Natural killer cell (primary cell): ENCODE results near the gene C22orf39. TPM values are rescaled to one million over a fixed set of nuclear protein-coding genes. Genes with fewer than 3 reads are reported as not detected.

Experiments used
- ATAC-seq, 3 donors: fragments of 150-1000 bp in 2 of 3; fragments of 200-7000 bp in 1 of 3; cut with Tn5 transposase; 1 replicate in 1 of 3; 2 replicates in 2 of 3; pipeline ENCODE4 v1.10.0; 2021; ENCODE audit warnings: mild to moderate bottlenecking in 2 of 3, moderate library complexity in 2 of 3
- DNase-seq, 2 donors: peaks; one replicate each; pipeline versions ENCODE4 v3.0.0 to v3.0.0-alpha.2; 2013 to 2021; ENCODE audit warnings: mixed read lengths in 1 of 2
- H3K27ac ChIP-seq: one replicate; pipeline ENCODE4 v1.5.1; 2013; ENCODE audit warnings: mild to moderate bottlenecking, low read length
- H3K27me3 ChIP-seq: one replicate; pipeline ENCODE4 v1.6.1; 2013; ENCODE audit warnings: low read length; ENCODE audit not compliant: control insufficient read depth, insufficient read depth
- H3K36me3 ChIP-seq: one replicate; pipeline ENCODE4 v1.6.1; 2013; ENCODE audit warnings: low read length; ENCODE audit not compliant: control insufficient read depth, insufficient read depth
- H3K4me1 ChIP-seq: one replicate; pipeline ENCODE4 v1.6.1; 2013; ENCODE audit warnings: low read length; ENCODE audit not compliant: control insufficient read depth, insufficient read depth
- H3K4me3 ChIP-seq: one replicate; pipeline ENCODE4 v1.5.1; 2013; ENCODE audit warnings: low read length
- H3K9me3 ChIP-seq: one replicate; pipeline ENCODE4 v1.6.1; 2013; ENCODE audit warnings: low read length; ENCODE audit not compliant: control insufficient read depth, insufficient read depth
- H3K27ac Mint-ChIP-seq, 2 donors: one replicate each; pipeline ENCODE4 v1.8.0; 2022; ENCODE audit warnings: mild to moderate bottlenecking in 2 of 2, mixed read lengths in 2 of 2, moderate library complexity in 1 of 2
- H3K27me3 Mint-ChIP-seq, 2 donors: one replicate each; pipeline ENCODE4 v1.8.0; 2022; ENCODE audit warnings: low read depth in 2 of 2, mixed read lengths in 2 of 2
- H3K36me3 Mint-ChIP-seq: one replicate; pipeline ENCODE4 v1.8.0; 2022; ENCODE audit warnings: mixed read lengths
- H3K4me1 Mint-ChIP-seq, 2 donors: one replicate each; pipeline ENCODE4 v1.8.0; 2022; ENCODE audit warnings: mixed read lengths in 2 of 2
- H3K4me3 Mint-ChIP-seq: one replicate; pipeline ENCODE4 v1.8.0; 2022; ENCODE audit warnings: mild to moderate bottlenecking, moderate library complexity, mixed read lengths
- H3K9me3 Mint-ChIP-seq, 2 donors: one replicate each; pipeline ENCODE4 v1.8.0; 2022; ENCODE audit warnings: mixed read lengths in 2 of 2
- WGBS: methylation state at CpG from one replicate; pipeline ENCODE4 v1.1.7; 2013; ENCODE audit warnings: missing lambda C conversion rate; ENCODE audit not compliant: insufficient coverage; 5-methylcytosine and 5-hydroxymethylcytosine counted together
- intact Hi-C: fragments of 100-400 bp; cut with micrococcal nuclease; formaldehyde crosslinking; loops from one replicate; pipeline ENCODE4 v1.14.2; 2022
- total RNA-seq, 4 donors: library from RNA; stranded (reverse); fragments of 120-200 nt in 1 of 4; gene quantifications; one replicate each; pipeline versions ENCODE4 v1.2.3 to v1.2.4, GENCODE V29; 2013 to 2022
- TF ChIP-seq, protein P1 (sequence below): fragments of 200-600 bp; IDR thresholded peaks from one replicate; pipeline ENCODE4 v1.8.0; 2022; ENCODE audit warnings: antibody characterized with exemption

Gene C22orf39
- total RNA-seq, 3 donors from 2014 or later (not counting 1 experiment from before 2014, with no cell fraction given): 45.4 to 53.3 (median 50.2) TPM

DNA sequence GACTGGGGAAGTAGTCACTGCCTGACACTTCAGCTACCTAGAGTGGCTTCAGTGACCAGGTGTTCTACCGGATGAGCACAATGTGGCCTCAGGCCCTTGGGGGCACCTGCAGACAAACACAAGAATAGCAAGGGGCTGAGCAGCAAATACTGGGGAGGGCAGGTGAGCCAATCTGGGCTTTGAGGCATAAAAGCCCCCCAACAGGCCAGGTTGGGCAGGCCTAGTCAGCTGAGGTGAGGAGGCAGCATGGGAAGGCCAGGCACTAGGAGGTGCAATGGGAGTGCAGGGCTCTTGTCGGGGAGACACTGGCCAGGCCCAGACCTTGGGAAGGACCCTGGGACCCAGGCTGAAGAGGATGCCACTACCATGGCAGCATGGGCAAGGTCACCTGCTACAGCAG lies 22.5 kb upstream of the C22orf39 start:
- Mint-ChIP-seq H3K4me3 (no peak overlapping the region), H3K27ac (no peak overlapping the region), H3K9me3 (no peaks in the 10 kb centered on the region), H3K4me1 (peaks cover 0 to 12% of the 10 kb centered on the region in 2 donors), H3K27me3 (no peaks in the 10 kb centered on the region), H3K36me3 (peaks cover 7% of the 10 kb centered on the region)
- no peak overlapping the region for H3K4me3 ChIP-seq
- peaks cover 91% of the 10 kb centered on the region for H3K36me3 ChIP-seq
- intact Hi-C loops: loop anchor here (10.0 kb wide), 1 partner anchor 175 kb away; the partner anchor contains the start of gene CLTCL1
- no peak for DNase-seq
- H3K27ac ChIP-seq: no peak overlapping the region
- H3K9me3 ChIP-seq: no peaks in the 10 kb centered on the region
- no peaks in the 10 kb centered on the region for H3K27me3 ChIP-seq
- 98% methylated on average over 2 of the region's 2 CpGs for WGBS
- ATAC-seq: no peak
- TF ChIP-seq, protein P1, sequence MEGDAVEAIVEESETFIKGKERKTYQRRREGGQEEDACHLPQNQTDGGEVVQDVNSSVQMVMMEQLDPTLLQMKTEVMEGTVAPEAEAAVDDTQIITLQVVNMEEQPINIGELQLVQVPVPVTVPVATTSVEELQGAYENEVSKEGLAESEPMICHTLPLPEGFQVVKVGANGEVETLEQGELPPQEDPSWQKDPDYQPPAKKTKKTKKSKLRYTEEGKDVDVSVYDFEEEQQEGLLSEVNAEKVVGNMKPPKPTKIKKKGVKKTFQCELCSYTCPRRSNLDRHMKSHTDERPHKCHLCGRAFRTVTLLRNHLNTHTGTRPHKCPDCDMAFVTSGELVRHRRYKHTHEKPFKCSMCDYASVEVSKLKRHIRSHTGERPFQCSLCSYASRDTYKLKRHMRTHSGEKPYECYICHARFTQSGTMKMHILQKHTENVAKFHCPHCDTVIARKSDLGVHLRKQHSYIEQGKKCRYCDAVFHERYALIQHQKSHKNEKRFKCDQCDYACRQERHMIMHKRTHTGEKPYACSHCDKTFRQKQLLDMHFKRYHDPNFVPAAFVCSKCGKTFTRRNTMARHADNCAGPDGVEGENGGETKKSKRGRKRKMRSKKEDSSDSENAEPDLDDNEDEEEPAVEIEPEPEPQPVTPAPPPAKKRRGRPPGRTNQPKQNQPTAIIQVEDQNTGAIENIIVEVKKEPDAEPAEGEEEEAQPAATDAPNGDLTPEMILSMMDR: no peak
- no peaks in the 10 kb centered on the region for H3K4me1 ChIP-seq

DNA sequence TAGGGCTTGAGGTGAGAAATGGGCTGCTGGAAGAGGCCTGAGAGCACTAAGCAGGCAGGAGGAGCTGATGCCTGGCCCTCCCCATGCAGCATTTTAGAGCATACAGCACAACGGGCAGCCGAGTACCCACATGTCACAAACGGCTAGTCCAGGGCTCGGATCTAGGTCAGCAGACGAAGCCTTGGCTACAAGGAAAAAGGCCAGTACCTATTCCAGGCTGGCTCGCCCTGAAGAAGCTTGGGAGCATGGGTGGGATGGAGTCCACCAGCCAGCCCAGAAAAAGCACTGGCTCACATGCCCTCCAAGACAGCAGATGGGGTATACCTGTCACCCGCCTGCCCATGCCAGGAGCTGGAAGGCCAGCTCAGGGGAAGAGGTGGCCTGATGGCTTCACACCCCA lies 21.9 kb upstream of the C22orf39 start:
- Histone ChIP-seq H3K27me3 (no peaks in the 10 kb centered on the region), H3K27ac (no peak overlapping the region), H3K9me3 (no peaks in the 10 kb centered on the region), H3K4me1 (no peaks in the 10 kb centered on the region), H3K36me3 (peaks cover 92% of the 10 kb centered on the region), H3K4me3 (no peak overlapping the region)
- 99% methylated on average over 7 of the region's 7 CpGs for WGBS
- Mint-ChIP-seq H3K27ac (no peak overlapping the region), H3K36me3 (peaks cover 7% of the 10 kb centered on the region), H3K4me1 (peaks cover 0 to 12% of the 10 kb centered on the region in 2 donors), H3K9me3 (no peaks in the 10 kb centered on the region), H3K27me3 (no peaks in the 10 kb centered on the region), H3K4me3 (no peak overlapping the region)
- intact Hi-C loops: no loop called here
- TF ChIP-seq, protein P1: no peak
- ATAC-seq (no peak), DNase-seq (no peak)

DNA sequence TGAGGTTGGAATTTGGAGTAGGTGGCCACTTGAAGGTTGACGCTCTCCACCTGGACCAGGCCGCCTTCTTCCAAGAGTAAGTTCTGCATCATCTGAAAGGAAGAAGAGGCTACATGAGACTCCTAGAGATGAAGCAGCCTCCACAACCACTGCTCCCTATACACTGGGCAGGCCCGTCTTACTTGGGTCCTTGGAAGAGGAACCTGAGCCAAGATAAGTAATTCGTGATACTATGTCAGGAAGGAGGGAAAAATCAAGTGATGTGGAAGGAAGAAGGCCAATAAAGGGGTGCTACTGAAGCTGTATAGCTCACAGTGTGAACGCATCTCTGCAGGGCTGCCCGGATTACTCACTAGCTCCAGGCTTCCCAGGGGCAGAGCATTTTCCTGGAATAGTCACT lies 20.4 kb upstream of the C22orf39 start:
- Mint-ChIP-seq H3K36me3 (peaks cover 7% of the 10 kb centered on the region), H3K4me1 (peaks cover 0 to 8% of the 10 kb centered on the region in 2 donors), H3K27ac (no peak overlapping the region), H3K27me3 (no peaks in the 10 kb centered on the region), H3K9me3 (no peaks in the 10 kb centered on the region), H3K4me3 (no peak overlapping the region)
- Histone ChIP-seq H3K27me3 (no peaks in the 10 kb centered on the region), H3K27ac (no peak overlapping the region), H3K36me3 (peaks cover 95% of the 10 kb centered on the region), H3K4me3 (no peak overlapping the region), H3K9me3 (no peaks in the 10 kb centered on the region), H3K4me1 (no peaks in the 10 kb centered on the region)
- intact Hi-C loops: no loop called here
- TF ChIP-seq, protein P1: no peak
- 98% methylated on average over 5 of the region's 6 CpGs for WGBS
- DNase-seq (no peak), ATAC-seq (no peak)
